GM18499 (cell line): Measurements from ENCODE around the gene YAF2.
A peak's percentile ranks its signal among the peaks of the same experiment; 100 is the strongest.

Experiments
- ATAC-seq: cut with Tn5 transposase; IDR thresholded peaks from one replicate; pipeline ENCODE4 v1.9.1; 2021; ENCODE audit warnings: moderate number of reproducible peaks; ENCODE audit not compliant: insufficient read depth, unreplicated experiment

YAF2 gene

DNA sequence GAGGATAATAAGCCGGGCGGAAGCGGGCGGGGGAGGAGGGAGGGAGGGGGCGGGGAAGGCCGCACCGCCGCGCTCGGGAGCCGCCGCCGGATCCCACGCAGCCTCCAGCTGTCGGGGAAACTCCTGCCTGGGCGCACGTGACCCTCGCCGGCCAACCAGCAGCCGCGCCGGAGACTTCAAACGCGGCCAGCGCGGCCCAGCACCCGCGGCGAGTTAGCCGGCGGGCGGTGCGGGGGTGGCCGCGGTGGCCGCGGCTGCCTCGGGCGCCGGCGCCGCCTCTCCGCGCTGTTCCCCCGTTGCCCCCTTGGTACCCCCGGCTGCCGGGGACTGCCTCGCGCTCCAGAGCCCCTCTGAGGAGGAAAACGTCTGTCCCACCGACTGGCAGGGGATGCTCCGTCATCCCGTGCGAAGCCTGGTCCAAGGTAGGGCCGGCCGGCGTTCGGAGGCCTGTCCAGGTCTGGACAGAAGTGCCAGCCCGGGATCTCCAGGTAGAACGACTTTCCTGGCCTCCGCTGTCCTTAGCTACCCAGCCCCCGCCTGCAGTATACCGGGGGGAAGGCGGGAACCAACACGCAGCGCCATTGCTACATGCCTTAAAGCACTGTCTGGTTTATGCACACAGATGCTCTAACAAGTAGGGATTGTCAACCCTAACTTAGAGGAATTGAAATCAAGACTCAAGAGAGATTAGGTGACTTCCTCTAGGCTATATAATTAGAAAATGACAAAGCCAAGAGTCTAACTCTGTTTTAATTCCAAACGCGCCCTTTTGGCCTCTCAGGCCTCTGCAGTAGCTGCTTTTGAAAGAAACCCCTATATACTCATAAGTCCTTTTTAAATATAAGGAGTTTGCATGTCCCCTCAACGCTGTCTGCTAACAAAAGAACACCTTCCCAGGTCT lies at the start of gene YAF2:
TSS of gene YAF2 (minus strand) at position 9 of the 901 bp plus-strand sequence. CDS start 68 bp downstream, outside the sequence.
- peak; percentile 62 for ATAC-seq

GRCh38 chr12:42286741-42287140 lies 48.7 kb upstream of the YAF2 start:
- ATAC-seq = no peak

- ATAC-seq = no peak
These were observed 47.4 kb upstream of the YAF2 start for GRCh38 chr12:42285431-42285830.

DNA sequence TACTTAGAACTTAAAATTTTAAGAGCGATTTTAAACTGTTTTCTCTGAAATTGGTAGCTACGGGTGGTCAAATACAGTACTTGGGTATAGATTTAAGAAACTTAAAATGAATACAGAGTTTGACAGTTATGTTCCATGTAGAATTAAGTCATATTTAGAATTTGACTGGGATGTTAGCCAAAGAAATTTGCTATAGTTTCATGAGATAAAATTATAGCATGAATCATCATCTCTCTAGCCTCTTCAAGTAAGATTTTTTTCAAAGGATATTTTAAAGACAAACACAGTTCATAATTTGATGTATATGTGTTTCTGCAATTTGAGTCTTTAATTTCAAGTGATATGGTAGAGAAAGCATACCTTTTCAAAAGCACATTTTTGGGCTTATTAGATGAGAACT lies 46.8 kb upstream of the YAF2 start:
- ATAC-seq = no peak

GRCh38 chr12:42284157-42284556 lies 46.1 kb upstream of the YAF2 start:
- ATAC-seq = peak; percentile 53

DNA sequence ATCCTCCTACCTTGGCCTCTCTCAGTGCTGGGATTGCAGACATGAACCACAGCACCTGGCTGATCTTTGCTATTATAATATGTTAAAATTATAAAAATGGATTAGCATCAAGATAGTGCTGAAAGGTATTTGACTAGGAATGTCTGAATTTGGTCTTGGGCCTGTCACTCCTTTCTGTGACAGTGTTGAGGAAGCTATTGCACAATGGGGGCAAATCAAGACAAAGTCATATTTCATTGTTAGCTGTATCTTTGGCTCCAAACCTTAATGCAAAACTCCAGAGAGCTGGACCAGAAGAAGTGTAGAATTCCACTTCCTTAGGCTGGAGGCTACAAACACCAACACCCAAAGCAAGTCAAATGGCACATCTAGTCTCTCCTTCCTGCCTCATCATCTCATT lies 45.7 kb upstream of the YAF2 start:
- ATAC-seq = no peak

GRCh38 chr12:42282294-42282693 lies 44.2 kb upstream of the YAF2 start:
- ATAC-seq = no peak

DNA sequence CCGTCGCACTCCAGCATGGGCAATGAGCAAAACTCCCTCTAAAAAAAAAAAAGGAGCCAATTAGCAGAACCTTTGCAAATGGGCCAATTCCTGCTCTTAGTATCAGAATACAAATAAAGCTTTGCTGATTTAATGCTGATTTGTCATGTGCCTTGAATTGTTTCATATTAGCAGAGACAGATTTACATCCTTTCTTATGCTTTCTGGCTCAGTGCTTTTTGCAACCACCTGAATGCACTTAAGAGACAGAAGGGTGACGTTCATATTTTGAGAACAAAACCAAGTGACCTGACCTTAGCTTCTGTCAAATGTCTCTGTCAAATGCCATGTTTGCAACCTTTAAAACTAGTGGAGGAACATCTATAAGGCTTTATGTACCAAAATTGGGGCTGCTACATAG lies 43.8 kb upstream of the YAF2 start:
- ATAC-seq = no peak

- no peak for ATAC-seq
These were observed 43.2 kb upstream of the YAF2 start for GRCh38 chr12:42281278-42281677.

DNA sequence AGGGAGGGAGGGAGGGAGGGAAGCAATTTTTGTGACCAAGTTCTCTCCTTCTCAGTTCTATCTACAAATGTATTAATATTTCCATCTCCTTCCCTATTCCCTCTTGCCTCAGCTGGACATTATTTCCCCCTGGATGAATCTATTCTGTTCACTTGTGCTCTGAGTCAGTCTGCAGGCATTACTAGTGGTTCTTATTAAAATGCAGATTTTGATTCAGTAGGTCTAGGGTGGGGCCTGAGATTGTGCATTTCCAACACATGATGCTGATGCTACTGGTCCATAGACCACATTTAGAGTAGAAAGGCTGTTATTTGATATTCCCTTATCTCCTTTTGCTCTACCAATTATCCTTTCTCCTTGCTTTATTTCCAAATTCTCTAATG lies 40.1 kb upstream of the YAF2 start:
- ATAC-seq = no peak

DNA sequence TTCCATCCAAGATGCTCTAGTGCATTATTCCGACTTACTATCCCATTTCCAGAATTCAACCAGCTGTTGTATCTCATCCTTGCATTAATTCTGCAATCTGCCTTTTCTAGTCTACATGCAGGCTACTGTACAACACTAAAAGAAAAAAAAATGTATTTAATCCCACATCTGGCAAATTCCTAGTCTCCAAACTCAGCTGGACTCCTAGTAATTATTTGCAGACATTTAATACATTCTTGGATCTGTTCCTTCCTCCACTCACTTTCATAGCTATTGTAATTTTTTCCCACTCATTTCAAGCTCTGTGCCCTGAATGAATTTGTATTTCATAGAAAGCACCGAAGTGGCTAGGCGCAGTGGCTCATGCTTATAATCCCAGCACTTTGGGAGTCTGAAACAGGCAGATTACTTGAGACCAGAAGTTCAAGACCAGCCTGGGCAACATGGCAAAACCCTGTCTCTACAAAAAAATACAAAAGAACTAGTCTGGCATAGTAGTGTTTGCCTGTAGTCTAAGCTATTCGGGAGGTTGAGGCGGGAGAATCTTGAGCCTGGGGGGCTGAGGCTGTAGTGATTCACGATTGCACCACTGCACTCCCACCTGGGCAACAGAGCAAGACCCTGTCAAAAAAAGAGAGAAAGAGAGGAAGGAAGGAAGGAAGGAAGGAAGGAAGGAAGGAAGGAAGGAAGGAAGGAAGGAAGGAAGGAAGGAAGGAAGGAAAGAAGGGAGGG lies 39.5 kb upstream of the YAF2 start:
- ATAC-seq = no peak

DNA sequence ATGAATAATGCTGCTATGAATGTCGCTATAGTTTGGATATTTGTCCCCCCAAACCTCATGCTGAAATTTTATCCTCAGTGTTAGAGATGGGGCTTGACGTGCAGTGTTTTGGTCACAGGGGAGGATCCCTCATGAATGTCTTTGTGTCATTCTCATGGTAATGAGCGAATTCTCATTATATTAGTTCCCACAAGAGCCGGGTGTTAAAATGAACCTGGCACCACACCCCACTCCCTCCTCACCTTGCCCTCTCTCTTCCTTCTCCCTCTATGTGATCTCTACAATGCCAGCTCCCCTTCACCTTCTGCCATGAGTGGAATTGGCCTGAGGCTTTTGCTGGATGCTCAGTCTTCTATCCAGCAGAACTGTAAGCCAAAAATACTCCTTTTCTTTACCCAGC lies 37.5 kb upstream of the YAF2 start:
- ATAC-seq = no peak

GRCh38 chr12:42273706-42274105 lies 35.7 kb upstream of the YAF2 start:
- ATAC-seq = no peak

GRCh38 chr12:42270596-42270995 lies 32.5 kb upstream of the YAF2 start:
- no peak for ATAC-seq

DNA sequence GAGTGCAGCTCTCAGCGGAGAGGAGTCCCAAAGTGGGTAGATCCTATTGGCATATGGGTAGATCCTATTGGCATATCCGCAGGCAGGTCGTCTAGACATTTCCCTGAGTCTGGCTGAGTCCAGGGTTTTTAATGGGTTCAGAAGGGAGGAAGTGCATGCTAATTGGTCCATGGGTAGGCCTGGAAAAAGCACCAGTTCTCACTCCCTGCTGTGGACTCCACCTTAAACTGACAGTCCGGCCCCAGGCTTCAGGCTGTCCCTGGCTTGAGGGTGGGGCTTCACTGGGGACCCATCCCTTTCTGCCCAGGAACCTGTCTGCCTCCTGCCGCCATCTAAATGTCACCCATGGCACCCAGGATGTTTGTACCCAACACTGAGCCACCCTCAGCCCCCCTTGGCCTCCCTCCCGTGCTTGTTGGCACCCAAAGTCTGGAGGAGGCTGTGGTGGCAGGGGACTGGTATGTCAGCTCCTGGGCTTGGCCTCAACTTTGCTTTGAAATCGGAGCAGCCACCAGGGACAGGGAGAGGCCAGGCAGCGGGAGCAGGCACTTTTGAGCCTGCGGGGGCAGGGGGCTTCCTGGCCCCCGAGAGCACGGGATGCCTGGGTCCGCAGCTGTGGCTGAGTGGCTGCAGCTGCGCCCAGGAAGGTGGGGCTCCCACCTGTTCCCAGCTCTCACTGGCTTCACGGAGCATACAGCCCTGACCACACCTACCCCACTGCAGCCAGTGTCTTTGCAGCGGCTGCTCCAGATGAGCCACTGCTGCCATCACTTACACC lies 29.6 kb upstream of the YAF2 start:
- ATAC-seq = no peak

DNA sequence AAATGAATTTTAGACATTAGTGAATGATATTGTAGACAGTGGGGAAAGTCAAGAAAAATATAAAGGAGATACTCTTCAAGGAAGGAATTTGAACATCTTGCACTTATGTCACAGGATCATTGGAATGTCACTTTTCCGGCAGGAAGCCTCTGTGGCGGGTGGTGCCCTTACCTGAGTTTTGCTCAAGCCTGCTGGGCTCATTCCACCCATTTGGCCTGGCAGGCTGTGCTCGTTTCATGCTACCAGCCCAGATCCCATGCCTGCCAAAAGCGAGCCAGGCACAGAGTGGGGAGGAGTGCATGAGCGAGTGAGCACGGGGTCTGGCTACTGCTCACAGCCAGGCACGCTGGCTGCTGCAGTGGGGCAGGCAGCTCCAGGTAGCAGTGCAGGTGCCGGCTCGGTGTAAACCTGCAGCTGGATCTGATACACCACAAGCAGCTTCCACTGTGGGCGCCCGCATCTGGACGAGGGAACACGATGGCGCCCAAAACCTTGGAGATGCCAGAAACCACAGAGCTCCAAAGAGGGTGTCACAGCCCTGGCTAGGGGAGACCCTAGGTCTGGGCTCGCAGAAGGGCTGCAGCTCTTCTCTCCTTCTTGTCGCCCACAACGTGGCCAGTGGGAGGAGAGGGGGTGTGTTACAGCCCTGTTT lies 28.7 kb upstream of the YAF2 start:
- no peak for ATAC-seq

- no peak for ATAC-seq
These were observed 24.2 kb upstream of the YAF2 start for GRCh38 chr12:42262271-42262670.

GRCh38 chr12:42261708-42262107 lies 23.7 kb upstream of the YAF2 start:
- no peak for ATAC-seq

GRCh38 chr12:42260518-42260917 lies 22.5 kb upstream of the YAF2 start:
- no peak for ATAC-seq

- ATAC-seq = no peak
These were observed 21.7 kb upstream of the YAF2 start for GRCh38 chr12:42259699-42260098.
